SK-N-SH treated with all-trans-retinoic acid at 6 μM for 48 hours (cell line): Measurements from ENCODE around the gene HSD11B2.

Experiments
- BACH2 ChIP-seq: fragments of 250-450 bp; sonication (Bioruptor Pico); IDR thresholded peaks from 2 replicates; pipeline ENCODE4 v1.9.0; 2021; ENCODE audit warnings: mild to moderate bottlenecking, borderline replicate concordance
- CREB5 ChIP-seq: fragments of 250-450 bp; sonication (Bioruptor Pico); IDR thresholded peaks from 2 replicates; pipeline ENCODE4 v1.5.1; 2020; ENCODE audit warnings: low read depth, mild to moderate bottlenecking, moderate library complexity
- CSDC2 ChIP-seq: fragments of 250-450 bp; sonication (Bioruptor Pico); IDR thresholded peaks from 2 replicates; pipeline ENCODE4 v1.5.0; 2020; ENCODE audit warnings: mild to moderate bottlenecking, moderate library complexity
- ISL1 ChIP-seq: fragments of 250-450 bp; sonication (Bioruptor Pico); IDR thresholded peaks from 2 replicates; pipeline ENCODE4 v2.1.2; 2022; ENCODE audit warnings: mild to moderate bottlenecking, moderate library complexity
- ZNF565 ChIP-seq: fragments of 450-650 bp; formaldehyde crosslinking; conservative IDR thresholded peaks from 2 replicates; pipeline ENCODE4 v1.5.0; 2020; ENCODE audit warnings: low read depth, mild to moderate bottlenecking, moderate library complexity

DNA sequence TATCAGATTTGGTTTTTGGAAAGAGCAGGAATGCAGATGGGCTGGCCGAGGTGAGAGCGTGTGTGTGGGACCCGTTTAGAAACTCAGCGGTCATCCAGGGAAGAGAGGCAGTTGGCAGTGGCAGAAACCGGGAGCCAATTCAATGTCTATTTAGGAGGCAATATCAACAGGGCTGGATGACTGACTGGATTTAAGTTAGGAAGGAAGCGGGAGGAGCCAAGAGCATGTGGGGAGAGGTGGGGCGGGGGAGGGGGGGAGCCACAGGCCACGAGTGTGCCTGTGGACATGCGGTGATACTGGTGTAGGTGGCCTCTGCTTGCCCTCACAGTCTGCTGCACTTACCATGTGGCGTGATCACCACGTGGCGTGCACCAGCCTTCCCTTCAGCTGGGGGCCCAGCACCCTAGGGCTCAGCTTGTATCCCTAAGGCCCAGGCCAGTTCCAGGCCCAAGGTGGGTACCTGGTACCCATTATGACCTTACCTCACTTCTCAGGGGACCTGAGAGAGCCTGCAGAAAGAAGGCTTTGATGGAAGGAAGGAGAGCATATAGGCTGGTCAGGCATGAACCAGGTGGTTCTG lies 26.9 kb upstream of the HSD11B2 start:
- TF ChIP-seq ZNF565 (CRISPR knock-in tag) (no peak), CREB5 (no peak), BACH2 (CRISPR knock-in tag) (no peak), ISL1 (no peak), CSDC2 (no peak)
